Keratinocyte (primary cell): Measurements from ENCODE around the gene USP33. TPM values are rescaled to one million over a fixed set of nuclear protein-coding genes. Genes with fewer than 3 reads are reported as not detected.
A peak's percentile ranks its signal among the peaks of the same experiment; 100 is the strongest.
"Not testable (repeated sequence)": the region's sequence is repeated elsewhere in the genome, so short reads cannot be mapped to it uniquely, and the experiment has no call there.

ENCODE experiments used
- DNase-seq: peaks from one replicate; pipeline ENCODE4 v3.0.0-alpha.2; 2011; ENCODE audit warnings: low read depth, missing footprints, low spot score
- FAIRE-seq: peaks from 2 replicates; lab custom pipeline; 2011; peaks lifted over from hg19 to GRCh38; lab: Jason Lieb, UNC
- H2AFZ ChIP-seq: 2 replicates; pipeline ENCODE4 v1.6.0; 2012; ENCODE audit warnings: low read length, control low read depth, inconsistent platforms; ENCODE audit not compliant: control insufficient read depth
- H3K27ac ChIP-seq: 2 replicates; pipeline ENCODE4 v1.5.1; 2011; ENCODE audit warnings: low read length; ENCODE audit not compliant: control insufficient read depth, insufficient read depth
- H3K27me3 ChIP-seq: 3 replicates; pipeline ENCODE4 v1.6.0; 2011; ENCODE audit warnings: low read length; ENCODE audit not compliant: control insufficient read depth, insufficient read depth; ENCODE audit errors: extremely low read depth
- H3K36me3 ChIP-seq, 2 experiments: 2 replicates in 1 of 2; 3 replicates in 1 of 2; pipeline ENCODE4 v1.5.1; 2011; ENCODE audit warnings: low read length in 2 of 2, mild to moderate bottlenecking in 1 of 2; ENCODE audit not compliant: control insufficient read depth in 2 of 2, insufficient read depth in 2 of 2; ENCODE audit errors: extremely low read depth in 1 of 2
- H3K4me1 ChIP-seq: 3 replicates; pipeline ENCODE4 v1.5.1; 2011; ENCODE audit warnings: low read length; ENCODE audit not compliant: control insufficient read depth, insufficient read depth; ENCODE audit errors: extremely low read depth
- H3K4me2 ChIP-seq: 3 replicates; pipeline ENCODE4 v1.6.0; 2011; ENCODE audit warnings: low read depth, low read length; ENCODE audit not compliant: control insufficient read depth, insufficient read depth; ENCODE audit errors: extremely low read depth
- H3K4me3 ChIP-seq, 3 experiments: fragments of 200-600 bp in 1 of 3; sonication (generic) in 1 of 3; 2 replicates in 2 of 3; 3 replicates in 1 of 3; pipeline ENCODE4 v1.5.1; 2011 to 2016; ENCODE audit warnings: low read length in 3 of 3, mild to moderate bottlenecking in 3 of 3, control low read depth in 2 of 3, inconsistent platforms in 1 of 3, low read depth in 1 of 3, mixed read lengths in 1 of 3, mixed run types in 1 of 3, moderate library complexity in 1 of 3; ENCODE audit not compliant: control insufficient read depth in 2 of 3, insufficient read depth in 2 of 3; ENCODE audit errors: extremely low read depth in 1 of 3
- H3K79me2 ChIP-seq: 2 replicates; pipeline ENCODE4 v1.6.0; 2012; ENCODE audit warnings: low read length; ENCODE audit not compliant: control insufficient read depth, insufficient read depth
- H3K9ac ChIP-seq: 3 replicates; pipeline ENCODE4 v1.6.0; 2011; ENCODE audit warnings: low read length; ENCODE audit not compliant: control insufficient read depth, insufficient read depth; ENCODE audit errors: extremely low read depth
- H3K9me1 ChIP-seq: 3 replicates; pipeline ENCODE4 v1.6.0; 2011; ENCODE audit warnings: low read length; ENCODE audit not compliant: control insufficient read depth, insufficient read depth; ENCODE audit errors: extremely low read depth
- H3K9me3 ChIP-seq: 2 replicates; pipeline ENCODE4 v1.5.1; 2012; ENCODE audit warnings: low read depth, low read length; ENCODE audit not compliant: control insufficient read depth
- H4K20me1 ChIP-seq: 3 replicates; pipeline ENCODE4 v1.6.0; 2011; ENCODE audit warnings: low read length; ENCODE audit not compliant: control insufficient read depth, insufficient read depth; ENCODE audit errors: extremely low read depth
- CTCF ChIP-seq, 3 experiments: IDR thresholded peaks in 1 of 3; conservative IDR thresholded peaks in 1 of 3; optimal IDR thresholded peaks in 1 of 3; 2 replicates in 2 of 3; 3 replicates in 1 of 3; pipeline versions ENCODE3 to v1.5.1; 2011; ENCODE audit warnings: low read length in 3 of 3, mild to moderate bottlenecking in 3 of 3, moderate library complexity in 2 of 3, control low read depth in 1 of 3, inconsistent platforms in 1 of 3; ENCODE audit not compliant: insufficient read depth in 2 of 3; ENCODE audit errors: extremely low read depth in 1 of 3
- EZH2 ChIP-seq: IDR thresholded peaks from one replicate; pipeline ENCODE4 v1.6.1; 2012; ENCODE audit warnings: inconsistent platforms, mild to moderate bottlenecking, low read length, moderate library complexity
- dilution Hi-C: fragments of 300-500 bp; cut with MboI; formaldehyde crosslinking; loops from one replicate; pipeline ENCODE4 v1.7.0; 2020; ENCODE audit warnings: low sequenced_read_pairs; ENCODE audit not compliant: extremely low pct_ligation_motif_present
- polyA plus RNA-seq, 5 experiments: library from polyadenylated mRNA; depleted of rRNA in 3 of 5; stranded (reverse) in 3 of 5; stranded (forward) in 1 of 5; unstranded in 1 of 5; fragments of >200 nt; gene quantifications; 1 replicate in 1 of 5; 2 replicates in 3 of 5; 3 replicates in 1 of 5; pipeline versions ENCODE4 v1.2.1 to v1.2.3, GENCODE V29; 2011 to 2012; ENCODE audit warnings: missing spikeins in 2 of 5, low read depth in 1 of 5, low replicate concordance in 1 of 5

The USP33 gene
- polyA plus RNA-seq, 1 donor (not counting 4 experiments of a cell fraction or from before 2014, with no cell fraction given): 52.0 TPM

GRCh38 chr1:77796695-77797405 lies 37.2 kb upstream of the USP33 start:
- no peak overlapping the region for H3K27ac ChIP-seq
- no peak overlapping the region for H2AFZ ChIP-seq
- no peak for DNase-seq
- no peaks in the 10 kb centered on the region for H3K9me1 ChIP-seq
- H3K4me3 ChIP-seq: no peak overlapping the region
- TF ChIP-seq EZH2 (no peak), CTCF (optimal IDR thresholded peaks at IDR 0.05 in 1 of 3, IDR thresholded peaks at IDR 0.05 in 1 of 3, conservative IDR thresholded peaks at IDR 0.05 in 1 of 3; ENCODE audit: extremely low read depth in 1 of 3, insufficient read depth in 2 of 3, low read length in 3 of 3) (no peak)
- no peaks in the 10 kb centered on the region for H3K9me3 ChIP-seq
- no peak overlapping the region for H3K4me2 ChIP-seq
- no peaks in the 10 kb centered on the region for H3K4me1 ChIP-seq
- dilution Hi-C loops: no loop called here
- no peaks in the 10 kb centered on the region for H3K79me2 ChIP-seq
- no peak for FAIRE-seq
- no peak overlapping the region for H3K9ac ChIP-seq
- H3K27me3 ChIP-seq: no peaks in the 10 kb centered on the region
- peaks cover 0 to 2% of the 10 kb centered on the region in 2 experiments for H3K36me3 ChIP-seq
- no peaks in the 10 kb centered on the region for H4K20me1 ChIP-seq

- no peak for DNase-seq
- Histone ChIP-seq H3K27ac (no peak overlapping the region), H4K20me1 (no peaks in the 10 kb centered on the region), H3K4me3 (no peak overlapping the region), H3K9me1 (no peaks in the 10 kb centered on the region), H2AFZ (no peak overlapping the region), H3K79me2 (no peaks in the 10 kb centered on the region), H3K9ac (no peak overlapping the region), H3K4me1 (no peaks in the 10 kb centered on the region), H3K4me2 (no peak overlapping the region), H3K9me3 (no peaks in the 10 kb centered on the region), H3K36me3 (peaks cover 0 to 2% of the 10 kb centered on the region in 2 experiments), H3K27me3 (no peaks in the 10 kb centered on the region)
- TF ChIP-seq CTCF (optimal IDR thresholded peaks at IDR 0.05 in 1 of 3, IDR thresholded peaks at IDR 0.05 in 1 of 3, conservative IDR thresholded peaks at IDR 0.05 in 1 of 3; ENCODE audit: extremely low read depth in 1 of 3, insufficient read depth in 2 of 3, low read length in 3 of 3) (no peak), EZH2 (no peak)
- peak; percentile 51 for FAIRE-seq
- dilution Hi-C loops: no loop called here
Measured at GRCh38 chr1:77794550-77794949, 34.9 kb upstream of the USP33 start.

- H3K9me1 ChIP-seq, H3K27me3 ChIP-seq, H3K4me3 ChIP-seq, H3K9ac ChIP-seq, FAIRE-seq, H3K27ac ChIP-seq, H4K20me1 ChIP-seq, H3K4me2 ChIP-seq, H3K36me3 ChIP-seq, DNase-seq, dilution Hi-C loops, H3K9me3 ChIP-seq, H3K4me1 ChIP-seq, H2AFZ ChIP-seq: not testable (repeated sequence)
- peaks cover 15% of the 10 kb centered on the region for H3K79me2 ChIP-seq
Measured at GRCh38 chr1:77786093-77786741, 26.6 kb upstream of the USP33 start.
